Globus pallidus (tissue), 1 donor: Measurements from ENCODE around the gene THAP7.
"Not testable (repeated sequence)": the region's sequence is repeated elsewhere in the genome, so short reads cannot be mapped to it uniquely, and the experiment has no call there.

Experiments used
- DNase-seq: peaks from one replicate; pipeline ENCODE4 v3.0.0-alpha.2; 2015; ENCODE audit warnings: low spot score

THAP7 gene, protein sequence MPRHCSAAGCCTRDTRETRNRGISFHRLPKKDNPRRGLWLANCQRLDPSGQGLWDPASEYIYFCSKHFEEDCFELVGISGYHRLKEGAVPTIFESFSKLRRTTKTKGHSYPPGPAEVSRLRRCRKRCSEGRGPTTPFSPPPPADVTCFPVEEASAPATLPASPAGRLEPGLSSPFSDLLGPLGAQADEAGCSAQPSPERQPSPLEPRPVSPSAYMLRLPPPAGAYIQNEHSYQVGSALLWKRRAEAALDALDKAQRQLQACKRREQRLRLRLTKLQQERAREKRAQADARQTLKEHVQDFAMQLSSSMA

GRCh38 chr22:21001601-21002325 is at the start of gene THAP7:
Gene THAP7 (minus strand): TSS chr22:21002118. CDS start chr22:21001911, 207 bp downstream.
- peak; percentile 95 for DNase-seq

- no peak for DNase-seq
Measured at GRCh38 chr22:21051145-21051830, 49.4 kb upstream of the THAP7 start.

DNA sequence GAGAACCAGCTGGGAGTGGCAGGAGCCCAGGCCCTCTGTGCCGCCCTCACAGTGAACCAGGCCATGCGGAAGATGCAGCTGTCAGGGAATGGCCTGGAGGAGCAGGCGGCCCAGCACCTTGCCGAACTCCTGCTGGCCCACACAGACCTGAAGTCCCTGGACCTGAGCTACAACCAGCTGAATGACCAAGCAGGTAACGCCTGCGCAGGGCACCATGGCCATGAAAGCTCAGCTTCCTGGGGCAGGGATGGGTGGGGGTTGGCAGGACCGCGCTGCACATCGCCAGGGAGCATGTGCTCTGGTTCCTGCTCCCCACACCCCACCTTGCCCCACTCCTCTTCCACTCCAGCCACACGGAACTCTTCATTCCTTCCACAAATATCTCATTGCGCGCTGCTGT is 47.0 kb upstream of the THAP7 start:
- not testable (repeated sequence) for DNase-seq

DNA sequence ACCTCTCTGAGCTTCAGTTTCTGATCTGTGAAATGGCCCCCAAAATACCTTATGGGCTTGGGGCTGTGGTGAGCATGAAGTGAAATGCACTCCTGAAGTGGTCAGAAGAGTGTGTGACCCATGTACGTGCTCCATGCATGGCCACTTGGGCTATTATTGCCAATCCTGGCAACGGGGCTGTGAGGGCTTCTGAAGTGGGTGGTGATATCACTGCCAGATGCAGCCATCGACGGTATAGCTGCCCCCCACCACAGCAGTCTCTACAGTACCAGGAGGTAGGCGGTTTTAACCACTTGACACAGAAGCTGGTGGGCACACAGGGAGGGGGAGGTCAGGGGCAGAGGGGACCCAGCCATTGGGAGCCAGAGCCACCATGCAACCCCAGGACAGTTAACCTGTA is 46.5 kb upstream of the THAP7 start:
- DNase-seq = not testable (repeated sequence)

DNA sequence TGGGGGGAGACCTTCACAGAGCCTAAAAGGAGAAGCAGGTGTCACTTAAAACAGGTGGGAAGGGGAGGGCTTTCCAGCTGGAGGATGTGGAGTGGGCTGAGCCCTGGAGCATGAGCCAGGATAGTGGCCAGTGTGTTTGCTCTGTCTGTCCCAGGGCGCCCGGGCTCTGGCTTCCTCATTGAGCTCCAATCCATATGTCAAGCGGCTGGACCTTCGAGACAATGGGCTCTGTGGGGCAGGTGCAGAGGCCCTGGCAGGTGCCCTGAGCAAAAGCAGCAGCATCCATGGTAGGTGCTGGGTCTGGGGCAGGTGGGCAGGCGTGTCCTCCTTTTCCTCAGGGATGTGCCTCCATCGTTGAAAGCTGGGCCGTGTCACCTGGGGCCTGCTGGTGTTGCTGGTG is 45.8 kb upstream of the THAP7 start:
- no peak for DNase-seq

GRCh38 chr22:21047035-21047661 is 45.2 kb upstream of the THAP7 start:
- no peak for DNase-seq

DNA sequence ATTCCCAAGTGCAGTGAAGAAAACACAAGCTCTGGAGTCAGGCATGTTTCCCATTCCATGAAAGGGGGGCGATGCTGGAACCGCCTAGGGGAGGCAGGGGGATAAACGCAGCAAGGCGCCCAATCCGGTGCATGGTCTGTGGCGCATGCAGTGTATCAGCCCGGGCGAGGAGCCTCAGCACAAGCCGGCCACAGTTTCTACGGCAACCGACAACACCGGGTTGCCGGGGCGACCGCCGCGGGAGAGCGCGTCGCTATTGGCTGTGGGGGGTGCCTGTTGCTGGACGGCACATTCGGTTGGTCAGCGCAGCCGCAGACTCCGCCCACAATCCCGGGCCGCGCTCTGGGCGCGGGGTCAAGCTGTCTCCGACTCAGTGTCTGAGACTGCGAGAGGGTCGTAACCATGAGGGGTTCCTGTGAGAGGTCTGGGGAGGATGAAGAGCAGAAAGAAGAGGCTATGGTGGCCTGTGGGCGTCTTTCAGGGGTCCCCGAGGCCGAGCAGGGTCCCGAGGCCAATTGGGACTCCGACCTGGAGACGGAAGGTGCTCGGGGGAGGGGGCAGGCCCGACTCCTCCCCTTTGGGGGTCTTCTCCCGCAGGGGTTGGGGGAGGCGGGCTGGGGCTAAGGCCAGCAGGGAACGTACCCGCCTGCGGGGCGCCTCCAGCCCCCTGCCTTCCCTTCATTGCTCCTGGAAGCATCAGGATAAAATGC is 43.8 kb upstream of the THAP7 start, which contains the start of gene LRRC74B:
Gene LRRC74B (plus strand): TSS at position 362 of the 710 bp plus-strand sequence. CDS start 41 bp downstream, at position 403.
- DNase-seq = peak; percentile 80

GRCh38 chr22:21044931-21045584 is 43.1 kb upstream of the THAP7 start:
- no peak for DNase-seq

- DNase-seq = no peak
Measured at GRCh38 chr22:21043860-21044535, 42.1 kb upstream of the THAP7 start.

DNA sequence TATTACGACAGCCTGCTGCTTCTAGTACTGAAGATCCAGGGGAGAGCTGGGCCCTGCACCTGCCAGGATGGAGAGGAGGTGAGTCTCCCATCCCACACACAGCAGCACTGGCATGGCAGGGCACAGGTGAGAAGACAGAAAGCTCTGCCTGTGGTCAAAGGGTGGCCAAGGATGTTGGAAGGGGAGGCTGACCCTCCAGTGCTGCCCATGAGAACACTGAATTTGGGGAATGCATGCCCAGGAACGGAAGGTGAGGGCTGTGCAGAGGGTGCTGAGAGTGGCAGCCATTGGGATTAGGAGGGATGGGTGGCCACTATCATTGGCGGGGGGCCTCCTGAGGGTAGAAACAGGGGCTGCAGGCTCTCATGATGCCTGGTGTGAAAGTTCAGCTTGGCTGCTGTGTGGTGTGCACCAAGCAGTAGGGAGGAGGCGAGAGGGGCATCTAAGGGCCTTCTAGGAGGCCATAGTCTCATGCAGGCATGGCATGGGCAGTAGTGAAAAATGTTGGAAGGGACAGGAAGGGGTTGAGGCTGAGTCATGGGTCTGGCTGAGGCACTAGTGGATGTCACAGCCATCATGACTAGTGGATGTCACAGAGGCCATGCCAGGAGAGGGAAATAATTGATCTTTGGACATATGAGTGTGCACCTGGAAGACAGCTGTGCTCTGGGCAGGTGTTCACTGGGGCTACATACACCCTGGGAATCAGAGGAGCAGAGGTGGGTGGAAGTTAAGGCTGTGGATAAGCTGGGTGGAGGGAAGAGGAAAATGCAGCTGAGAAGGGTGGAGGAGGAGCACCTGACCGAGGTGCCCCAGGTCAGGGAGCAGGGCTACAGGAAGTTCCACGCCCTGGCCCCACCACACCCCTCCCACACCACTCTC is 41.3 kb upstream of the THAP7 start:
- DNase-seq = no peak

DNA sequence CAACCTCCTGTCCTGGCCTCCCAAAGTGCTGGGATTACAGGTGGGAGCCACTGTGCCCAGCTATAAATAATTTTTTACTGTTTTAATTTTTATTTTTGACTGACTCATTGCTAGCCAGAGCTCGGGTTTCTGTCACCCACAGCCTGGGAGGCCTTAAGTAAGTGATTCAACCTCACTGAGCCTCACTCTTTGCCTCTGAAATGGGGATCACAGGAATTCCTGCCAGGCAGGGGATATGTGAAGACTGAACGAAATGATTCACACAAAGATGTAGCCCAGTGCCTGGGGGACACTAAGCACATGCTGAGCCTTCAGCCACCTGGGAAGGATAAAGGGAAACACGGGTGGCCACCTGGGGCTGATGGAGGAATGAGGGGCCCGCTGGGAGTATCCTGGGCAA is 40.0 kb upstream of the THAP7 start:
- no peak for DNase-seq

DNA sequence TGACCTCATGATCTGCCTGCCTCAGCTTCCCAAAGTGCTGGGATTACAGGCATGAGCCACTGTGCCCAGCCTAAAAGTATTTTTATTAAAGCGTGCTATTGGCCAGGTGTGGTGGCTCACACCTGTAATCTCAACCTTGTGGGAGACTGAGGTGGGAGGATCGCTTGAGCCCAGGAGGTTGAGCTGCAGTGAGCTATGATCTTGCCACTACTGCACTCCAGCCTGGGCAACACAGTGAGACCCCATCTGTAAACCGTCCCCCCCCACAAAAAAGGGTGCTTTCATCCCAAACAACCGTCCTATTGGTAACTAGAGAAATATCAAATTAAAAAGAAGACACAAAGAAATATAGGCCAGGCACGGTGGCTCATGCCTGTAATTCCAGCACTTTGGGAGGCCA is 37.2 kb upstream of the THAP7 start:
- not testable (repeated sequence) for DNase-seq

DNA sequence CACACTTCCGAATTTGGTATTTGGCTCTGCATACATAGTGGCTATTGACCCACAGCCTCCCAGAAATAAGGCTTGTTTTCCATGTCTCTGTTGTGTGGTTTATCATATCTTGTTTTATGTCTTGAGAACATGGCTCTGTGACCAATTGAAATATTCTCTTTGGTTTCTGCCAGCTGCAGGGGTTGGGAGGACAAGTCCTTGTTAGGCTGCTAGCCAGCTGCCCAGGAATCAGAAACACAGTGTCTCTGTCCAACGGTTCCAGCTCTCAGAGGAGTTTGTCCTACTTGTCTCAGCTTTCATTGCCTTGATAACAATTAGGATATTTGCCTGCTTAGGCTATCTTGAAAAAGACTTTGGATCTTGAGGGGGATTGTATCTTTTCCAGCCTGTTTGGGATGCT is 36.5 kb upstream of the THAP7 start:
- DNase-seq = no peak

DNA sequence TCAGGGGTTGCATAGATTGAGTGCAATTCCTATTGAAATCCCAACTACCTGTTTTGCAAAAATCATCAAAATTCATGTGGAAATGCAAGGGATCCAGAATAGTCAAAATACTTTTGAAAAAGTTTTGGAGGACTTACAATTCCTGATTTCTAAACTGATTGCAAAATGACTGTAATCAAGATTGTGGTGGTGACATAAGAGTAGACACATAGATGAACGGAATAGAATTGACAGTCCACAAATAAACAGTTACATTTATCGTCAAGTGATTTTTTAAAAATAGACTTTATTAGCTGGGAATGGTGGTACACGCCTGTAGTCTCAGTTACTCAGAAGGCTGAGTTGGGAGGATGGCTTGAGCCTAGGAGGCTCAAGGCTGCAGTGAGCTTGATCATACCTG is 33.1 kb upstream of the THAP7 start:
- no peak for DNase-seq

- DNase-seq = no peak
Measured at GRCh38 chr22:21033895-21034294, 32.0 kb upstream of the THAP7 start.

- DNase-seq = no peak
Measured at GRCh38 chr22:21032868-21033688, 31.2 kb upstream of the THAP7 start.

GRCh38 chr22:21032037-21032867 is 30.3 kb upstream of the THAP7 start, which contains the start of gene SLC7A4:
Gene SLC7A4 (minus strand): TSS chr22:21032561. CDS start chr22:21031812, 749 bp downstream.
- no peak for DNase-seq
